Effector memory CD4-positive, alpha-beta T cell (primary cell): ENCODE results near the gene SPATA3.
A peak's percentile ranks its signal among the peaks of the same experiment; 100 is the strongest.

Experiments used
- DNase-seq, 3 donors: peaks; one replicate each; pipeline ENCODE4 v3.0.0-alpha.2; 2020
- H3K27ac ChIP-seq: 2 replicates; pipeline ENCODE4 v1.7.0; 2013; ENCODE audit warnings: mild to moderate bottlenecking, low read length, moderate library complexity; ENCODE audit not compliant: insufficient read depth, poor library complexity, severe bottlenecking
- H3K27me3 ChIP-seq: replicated peaks from 2 replicates; pipeline ENCODE4 v1.7.0; 2013; ENCODE audit warnings: mild to moderate bottlenecking, low read length; ENCODE audit not compliant: insufficient read depth, control insufficient read depth, poor library complexity, severe bottlenecking
- H3K36me3 ChIP-seq: 2 replicates; pipeline ENCODE4 v1.7.0; 2013; ENCODE audit warnings: mild to moderate bottlenecking, low read length, moderate library complexity; ENCODE audit not compliant: control insufficient read depth, insufficient read depth
- H3K4me1 ChIP-seq: 2 replicates; pipeline ENCODE4 v1.7.0; 2013; ENCODE audit warnings: low read length, mild to moderate bottlenecking; ENCODE audit not compliant: control insufficient read depth, insufficient read depth, poor library complexity, severe bottlenecking
- H3K4me3 ChIP-seq: 2 replicates; pipeline ENCODE4 v1.7.0; 2013; ENCODE audit warnings: low read length, low read depth, mild to moderate bottlenecking; ENCODE audit not compliant: insufficient read depth, poor library complexity, severe bottlenecking
- H3K9me3 ChIP-seq: 2 replicates; pipeline ENCODE4 v1.7.0; 2013; ENCODE audit warnings: mild to moderate bottlenecking, low read length, moderate library complexity; ENCODE audit not compliant: control insufficient read depth

Gene SPATA3

GRCh38 chr2:231047274-231047922 lies 51.5 kb downstream of the SPATA3 start:
- Histone ChIP-seq H3K27ac (no peak overlapping the region), H3K27me3 (peaks cover 2% of the 10 kb centered on the region), H3K4me1 (peaks cover 2% of the 10 kb centered on the region), H3K4me3 (no peak overlapping the region), H3K36me3 (no peaks in the 10 kb centered on the region), H3K9me3 (no peaks in the 10 kb centered on the region)
- DNase-seq, result no peak

- Histone ChIP-seq H3K9me3 (no peaks in the 10 kb centered on the region), H3K36me3 (no peaks in the 10 kb centered on the region), H3K27me3 (peaks cover 2% of the 10 kb centered on the region), H3K4me3 (no peak overlapping the region), H3K4me1 (peaks cover 4% of the 10 kb centered on the region), H3K27ac (no peak overlapping the region)
- DNase-seq, result no peak
Observed at GRCh38 chr2:231047923-231048915, 52.3 kb downstream of the SPATA3 start.

GRCh38 chr2:231049286-231050017 lies 53.5 kb downstream of the SPATA3 start:
- H3K4me1 ChIP-seq, result peaks cover 4% of the 10 kb centered on the region
- H3K27ac ChIP-seq, result no peak overlapping the region

GRCh38 chr2:231050018-231050901 lies 54.3 kb downstream of the SPATA3 start:
- Histone ChIP-seq H3K36me3 (no peaks in the 10 kb centered on the region), H3K9me3 (no peaks in the 10 kb centered on the region), H3K4me1 (peaks cover 4% of the 10 kb centered on the region), H3K27ac (no peak overlapping the region), H3K27me3 (peaks cover 2% of the 10 kb centered on the region), H3K4me3 (no peak overlapping the region)
- DNase-seq, result no peak

More at GRCh38 chr2:231049286-231050017, 53.5 kb downstream of the SPATA3 start:
- Histone ChIP-seq H3K4me3 (no peak overlapping the region), H3K9me3 (no peaks in the 10 kb centered on the region), H3K27me3 (peaks cover 2% of the 10 kb centered on the region), H3K36me3 (no peaks in the 10 kb centered on the region)
- DNase-seq, result no peak

GRCh38 chr2:231051116-231051515 lies 55.2 kb downstream of the SPATA3 start:
- H3K4me3 ChIP-seq, result no peak overlapping the region
- DNase-seq, result no peak
- H3K27me3 ChIP-seq, result peaks cover 2% of the 10 kb centered on the region
- no peaks in the 10 kb centered on the region for H3K9me3 ChIP-seq
- H3K27ac ChIP-seq, result no peak overlapping the region
- H3K4me1 ChIP-seq, result peaks cover 4% of the 10 kb centered on the region
- no peaks in the 10 kb centered on the region for H3K36me3 ChIP-seq

- Histone ChIP-seq H3K4me1 (peaks cover 8% of the 10 kb centered on the region), H3K27me3 (peaks cover 2% of the 10 kb centered on the region), H3K9me3 (no peaks in the 10 kb centered on the region), H3K27ac (peak overlapping the region; percentile 22), H3K36me3 (no peaks in the 10 kb centered on the region), H3K4me3 (peak overlapping the region; percentile 69)
- peak; percentile 54 to 67 (median 67) for DNase-seq
Observed at GRCh38 chr2:231052494-231053451, 56.9 kb downstream of the SPATA3 start.

- DNase-seq, result no peak
- H3K27me3 ChIP-seq, result peaks cover 2% of the 10 kb centered on the region
- H3K4me3 ChIP-seq, result no peak overlapping the region
- H3K4me1 ChIP-seq, result peaks cover 13% of the 10 kb centered on the region
- no peak overlapping the region for H3K27ac ChIP-seq
- H3K9me3 ChIP-seq, result no peaks in the 10 kb centered on the region
- no peaks in the 10 kb centered on the region for H3K36me3 ChIP-seq
Observed at GRCh38 chr2:231053846-231054245, 57.9 kb downstream of the SPATA3 start.

- peaks cover 2% of the 10 kb centered on the region for H3K36me3 ChIP-seq
- peaks cover 13% of the 10 kb centered on the region for H3K4me1 ChIP-seq
- H3K27ac ChIP-seq, result peak within 1 kb of the TSS; percentile 90
- no peaks in the 10 kb centered on the region for H3K9me3 ChIP-seq
- H3K27me3 ChIP-seq, result no peaks in the 10 kb centered on the region
- peak; percentile 84 to 89 (median 88) for DNase-seq
- H3K4me3 ChIP-seq, result peak within 1 kb of the TSS; percentile 100
Observed at GRCh38 chr2:231056453-231057416, 60.8 kb downstream of the SPATA3 start, which contains the start of gene PSMD1. Gene PSMD1 (plus strand): TSS chr2:231056867. CDS start chr2:231057026, 159 bp downstream.
